ENCODE results near the gene ORC6. TPM values are rescaled to one million over a fixed set of nuclear protein-coding genes. Genes with fewer than 3 reads are reported as not detected.

ORC6 gene
- total and polyA plus RNA-seq, 7 donors: 0.26 to 2.5 (median 0.70) TPM

- TF ChIP-seq CTCF (IDR thresholded peaks at IDR 0.05): no peak
- Histone ChIP-seq H3K27ac (no peak overlapping the region), H3K4me1 (no peaks in the 10 kb centered on the region), H3K9me3 (no peaks in the 10 kb centered on the region), H3K27me3 (ENCODE audit: insufficient read depth in 3 of 3, low read length in 2 of 3) (no peaks in the 10 kb centered on the region), H3K36me3 (ENCODE audit: insufficient read depth in 1 of 2, low read depth in 1 of 2) (peaks cover 0 to 6% of the 10 kb centered on the region in 2 donors), H3K4me3 (no peak overlapping the region)
- WGBS, 3 donors: 72 to 78% (median 77%) methylated on average over 23 of the region's 23 CpGs
- ATAC-seq: no peak
- no peak for DNase-seq
- intact Hi-C loops (cut with DNase I): no loop called here
These were observed 42.5 kb downstream of the ORC6 start for GRCh38 chr16:46731691-46732555.

GRCh38 chr16:46732561-46732960 is 43.1 kb downstream of the ORC6 start:
- Histone ChIP-seq H3K27ac (no peak overlapping the region), H3K4me3 (no peak overlapping the region), H3K9me3 (no peaks in the 10 kb centered on the region), H3K4me1 (no peaks in the 10 kb centered on the region), H3K27me3 (ENCODE audit: insufficient read depth in 3 of 3, low read length in 2 of 3) (no peaks in the 10 kb centered on the region), H3K36me3 (ENCODE audit: insufficient read depth in 1 of 2, low read depth in 1 of 2) (peaks cover 0 to 6% of the 10 kb centered on the region in 2 donors)
- DNase-seq (no peak), ATAC-seq (no peak)
- TF ChIP-seq CTCF (IDR thresholded peaks at IDR 0.05): no peak
- intact Hi-C loops (cut with DNase I): no loop called here
- WGBS, 3 donors: 88 to 98% (median 89%) methylated on average over 4 of the region's 4 CpGs

DNA sequence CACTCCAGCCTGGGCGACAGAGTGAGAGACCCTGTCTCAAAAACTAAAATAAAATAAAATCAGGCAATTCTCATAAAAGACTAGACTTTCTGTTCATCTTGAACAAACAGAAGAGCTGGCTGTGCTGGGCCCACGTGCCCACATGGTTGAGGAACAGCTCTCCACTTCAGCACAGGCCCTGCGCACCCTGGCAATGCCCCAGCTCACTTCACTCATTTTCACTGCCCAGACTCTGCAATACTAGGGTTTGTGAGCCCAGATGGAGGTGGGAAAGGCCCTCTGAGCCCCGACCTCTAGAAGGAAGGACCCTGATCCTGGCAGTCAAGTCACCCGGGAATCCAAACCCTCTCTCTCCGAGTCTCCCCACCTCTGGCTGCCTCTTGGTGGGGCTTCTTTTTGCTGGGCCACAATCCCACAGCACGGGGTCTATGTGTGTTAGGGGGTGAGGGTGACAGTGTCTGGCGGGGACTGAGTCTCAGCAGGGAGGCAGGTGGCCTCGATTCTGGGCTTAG is 43.9 kb downstream of the ORC6 start:
- H3K27me3 ChIP-seq (ENCODE audit: insufficient read depth in 3 of 3, low read length in 2 of 3): no peaks in the 10 kb centered on the region
- ATAC-seq: no peak
- H3K36me3 ChIP-seq (ENCODE audit: insufficient read depth in 1 of 2, low read depth in 1 of 2): peaks cover 0 to 6% of the 10 kb centered on the region in 2 donors
- H3K4me1 ChIP-seq: no peaks in the 10 kb centered on the region
- intact Hi-C loops (cut with DNase I): no loop called here
- no peak overlapping the region for H3K4me3 ChIP-seq
- TF ChIP-seq CTCF (IDR thresholded peaks at IDR 0.05): no peak
- WGBS, 3 donors: 79 to 83% (median 82%) methylated on average over 9 of the region's 9 CpGs
- H3K9me3 ChIP-seq: no peaks in the 10 kb centered on the region
- DNase-seq: no peak
- no peak overlapping the region for H3K27ac ChIP-seq

DNA sequence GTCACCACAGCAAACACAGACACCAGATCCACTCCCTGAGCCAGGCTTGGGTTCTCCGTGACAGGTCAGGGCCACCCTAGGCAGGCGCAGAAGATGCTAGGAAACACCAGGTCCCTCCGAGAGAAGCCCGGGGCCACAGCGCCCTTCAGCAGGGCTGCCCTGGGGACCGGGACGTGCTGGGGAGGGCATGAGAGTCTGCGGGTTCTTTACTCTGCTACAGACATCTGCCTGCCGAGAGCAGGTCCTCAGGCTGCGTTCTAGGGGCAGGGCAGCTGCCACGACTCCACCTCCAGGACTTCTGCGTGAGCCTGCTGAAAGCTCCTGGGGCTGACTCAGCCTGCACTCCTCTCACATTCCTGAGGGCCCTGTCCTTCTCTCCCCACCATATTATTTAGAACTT is 47.2 kb downstream of the ORC6 start:
- DNase-seq (no peak), ATAC-seq (peak; percentile 29 to 66 (median 48))
- Histone ChIP-seq H3K36me3 (ENCODE audit: insufficient read depth in 1 of 2, low read depth in 1 of 2) (no peaks in the 10 kb centered on the region), H3K9me3 (no peaks in the 10 kb centered on the region), H3K4me1 (no peaks in the 10 kb centered on the region), H3K4me3 (no peak overlapping the region), H3K27ac (peak overlapping the region; percentile 4), H3K27me3 (ENCODE audit: insufficient read depth in 3 of 3, low read length in 2 of 3) (no peaks in the 10 kb centered on the region)
- 56 to 66% (median 58%) methylated on average over 11 to 12 of the region's 12 CpGs for WGBS, 3 donors
- intact Hi-C loops (cut with DNase I): no loop called here
- TF ChIP-seq CTCF (IDR thresholded peaks at IDR 0.05): no peak

All from psoas muscle (tissue), 8 donors.